HG03469 (cell line): ENCODE measurements around the gene FAM199X.
"Not testable (repeated sequence)": the region's sequence is repeated elsewhere in the genome, so short reads cannot be mapped to it uniquely, and the experiment has no call there.

Experiments used
- ATAC-seq: cut with Tn5 transposase; IDR thresholded peaks from one replicate; pipeline ENCODE4 v1.9.1; 2021; ENCODE audit warnings: mild to moderate bottlenecking, moderate library complexity, moderate number of reproducible peaks; ENCODE audit not compliant: unreplicated experiment

The FAM199X gene

DNA sequence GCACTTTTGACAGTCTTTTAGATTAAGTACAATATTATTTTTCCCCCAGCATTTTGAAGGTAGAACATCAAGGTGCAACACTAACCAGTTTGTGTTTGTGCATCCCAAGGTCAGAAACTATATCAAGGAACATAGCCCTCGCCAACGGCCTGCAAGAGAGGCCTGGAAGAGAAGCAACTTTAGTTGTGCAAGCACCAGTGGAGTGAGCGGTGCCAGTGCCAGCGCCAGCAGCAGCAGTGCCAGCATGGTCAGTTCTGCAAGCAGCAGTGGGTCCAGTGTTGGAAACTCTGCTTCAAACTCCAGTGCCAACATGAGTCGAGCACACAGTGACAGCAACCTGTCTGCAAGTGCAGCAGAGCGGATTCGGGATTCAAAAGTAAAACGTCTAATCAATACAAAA lies 21.7 kb downstream of the FAM199X start:
- no peak for ATAC-seq

- no peak for ATAC-seq
Observed at GRCh38 chrX:104189837-104190236, 23.6 kb downstream of the FAM199X start.

DNA sequence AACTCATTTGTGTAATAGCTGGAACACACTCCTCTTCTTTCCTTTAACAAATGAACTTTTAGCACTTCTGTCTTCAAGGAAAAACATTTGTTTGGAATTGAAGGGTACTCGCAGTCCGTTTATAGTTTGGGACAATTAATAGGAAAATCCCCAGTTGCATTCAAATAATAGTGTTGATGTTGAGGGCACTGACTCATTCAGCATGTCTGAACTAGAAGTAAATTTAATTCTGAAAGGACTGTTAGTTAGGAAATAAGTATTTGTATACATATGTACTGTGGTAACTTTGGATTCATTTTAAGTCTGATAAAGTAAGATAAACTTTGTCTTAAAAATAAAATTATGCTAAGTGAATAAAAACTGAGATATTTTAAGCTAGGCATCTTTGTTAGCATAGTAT lies 27.2 kb downstream of the FAM199X start:
- no peak for ATAC-seq

DNA sequence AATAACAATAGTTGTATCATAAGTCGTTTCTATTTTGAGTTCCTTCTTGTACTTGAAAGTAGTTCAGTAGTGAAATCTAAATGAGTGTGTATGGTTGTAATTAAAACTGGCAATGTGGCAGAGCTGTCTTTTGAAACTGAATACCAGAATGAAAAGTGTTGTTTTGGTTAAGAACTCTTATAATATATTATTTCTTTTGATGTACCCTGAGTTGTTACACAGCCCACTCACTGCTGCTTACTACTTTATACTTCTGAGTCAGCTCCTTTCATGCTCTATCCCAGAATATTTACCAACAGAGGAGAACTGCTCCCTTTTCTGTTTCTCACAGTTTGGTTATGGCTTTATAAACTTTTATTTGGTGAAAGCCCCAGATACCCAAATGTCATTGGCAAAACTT lies 28.8 kb downstream of the FAM199X start:
- ATAC-seq, result no peak

DNA sequence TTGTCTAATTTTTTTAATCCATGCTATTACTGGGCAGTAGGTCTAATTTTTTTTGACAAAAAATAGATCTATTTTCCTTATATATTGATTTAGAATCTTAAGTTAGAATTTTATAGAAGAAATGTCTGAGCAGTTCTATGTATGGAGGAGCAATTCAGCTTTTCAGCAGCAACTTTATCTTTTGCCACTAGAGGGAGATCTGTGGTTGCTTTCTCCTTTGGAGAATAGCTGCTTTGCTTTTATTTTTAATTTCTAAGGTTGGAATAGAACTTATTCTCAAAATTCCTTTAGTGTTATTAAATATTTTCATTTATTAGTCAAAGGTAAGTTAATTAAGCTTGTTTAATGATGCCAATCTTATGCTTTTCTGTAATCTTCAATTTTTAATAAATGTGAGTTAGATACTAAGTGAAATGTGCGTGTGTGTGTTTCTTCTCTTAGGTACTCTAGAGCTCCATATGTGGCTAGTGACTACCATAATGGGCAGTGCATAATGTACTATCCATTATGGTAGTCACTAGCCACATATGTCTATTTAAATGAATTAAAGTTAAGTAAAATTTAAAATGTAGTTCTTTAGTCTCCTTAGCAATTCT lies 29.3 kb downstream of the FAM199X start:
- no peak for ATAC-seq

DNA sequence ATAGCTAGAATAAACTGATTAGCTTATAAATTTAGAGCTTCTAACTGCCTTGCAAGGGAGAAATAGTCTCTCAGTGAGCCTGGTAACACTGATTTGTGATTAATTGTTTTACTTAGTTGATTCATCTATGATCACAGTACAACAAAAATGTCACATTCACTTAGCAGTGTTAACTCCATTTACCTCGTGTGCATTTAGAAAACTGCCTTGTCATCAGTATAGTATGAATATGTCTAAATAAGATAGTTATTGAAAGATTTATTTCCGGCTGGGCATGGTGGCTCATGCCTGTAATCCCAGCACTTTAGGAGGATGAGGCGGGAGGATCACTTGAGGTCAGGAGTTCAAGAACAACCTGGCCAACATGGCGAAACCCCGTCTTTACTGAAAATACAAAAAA lies 39.3 kb downstream of the FAM199X start:
- ATAC-seq, result no peak

- ATAC-seq, result no peak
Observed at GRCh38 chrX:104211187-104211586, 44.9 kb downstream of the FAM199X start.

GRCh38 chrX:104230060-104230459 lies 63.8 kb downstream of the FAM199X start:
- not testable (repeated sequence) for ATAC-seq
